H1 (cell line): ENCODE data around the gene CRYBB1. TPM values are rescaled to one million over a fixed set of nuclear protein-coding genes. Genes with fewer than 3 reads are reported as not detected.
A peak's percentile ranks its signal among the peaks of the same experiment; 100 is the strongest.

Experiments used
- CTCF ChIA-PET: fragments of 300-600 bp; sonication (Branson Sonifier 250); formaldehyde crosslinking; loops from one replicate; lab custom pipeline; 2021; ENCODE audit not compliant: partially characterized antibody; lab: Charles Lee
- POLR2A ChIA-PET: fragments of 300-600 bp; sonication (Branson Sonifier 250); formaldehyde crosslinking; loops from one replicate; lab custom pipeline; 2021; ENCODE audit warnings: inconsistent platforms; ENCODE audit not compliant: partially characterized antibody; lab: Charles Lee
- DNase-seq, 2 experiments: peaks; one replicate each; pipeline versions ENCODE4 v3.0.0 to v3.0.0-alpha.2; 2010 to 2022; ENCODE audit warnings: low spot score in 2 of 2, low read depth in 1 of 2, mixed read lengths in 1 of 2
- FAIRE-seq: peaks from 2 replicates; lab custom pipeline; 2011; peaks lifted over from hg19 to GRCh38; lab: Jason Lieb, UNC
- H2AFZ ChIP-seq: 2 replicates; pipeline ENCODE4 v1.8.1; 2012; ENCODE audit warnings: low read length, inconsistent platforms
- H2AK5ac ChIP-seq: 2 replicates; pipeline ENCODE4 v1.6.1; 2013; ENCODE audit warnings: low read depth, low read length
- H2BK120ac ChIP-seq: replicated peaks from 2 replicates; pipeline ENCODE3; 2013; ENCODE audit warnings: low read depth, low read length, inconsistent platforms
- H2BK12ac ChIP-seq: 2 replicates; pipeline ENCODE4 v1.6.1; 2013; ENCODE audit warnings: low read depth, low read length
- H2BK15ac ChIP-seq: 2 replicates; pipeline ENCODE4 v1.6.1; 2013; ENCODE audit warnings: low read length
- H2BK20ac ChIP-seq: 2 replicates; pipeline ENCODE4 v1.6.1; 2013; ENCODE audit warnings: low read length
- H2BK5ac ChIP-seq: 2 replicates; pipeline ENCODE4 v1.6.1; 2013; ENCODE audit warnings: low read depth, low read length
- H3K14ac ChIP-seq: 2 replicates; pipeline ENCODE4 v1.6.1; 2013; ENCODE audit warnings: inconsistent platforms; ENCODE audit not compliant: insufficient read length
- H3K18ac ChIP-seq: 2 replicates; pipeline ENCODE4 v1.6.1; 2013; ENCODE audit warnings: low read length; ENCODE audit errors: extremely low read depth
- H3K23ac ChIP-seq: 2 replicates; pipeline ENCODE4 v1.6.1; 2013; ENCODE audit warnings: inconsistent platforms; ENCODE audit not compliant: insufficient read length
- H3K23me2 ChIP-seq: 2 replicates; pipeline ENCODE4 v1.6.1; 2013; ENCODE audit warnings: low read depth, low read length
- H3K27ac ChIP-seq: 2 replicates; pipeline ENCODE4 v1.6.1; 2011; ENCODE audit warnings: low read depth, low read length, inconsistent platforms
- H3K27me3 ChIP-seq, 4 experiments: replicated peaks in 1 of 4; 1 replicate in 1 of 4; 2 replicates in 3 of 4; pipeline versions ENCODE4 v1.6.1 to v1.8.1; 2011 to 2013; ENCODE audit warnings: low read length in 3 of 4, mild to moderate bottlenecking in 3 of 4, inconsistent platforms in 2 of 4, mixed read lengths in 2 of 4, moderate library complexity in 1 of 4; ENCODE audit not compliant: control insufficient read depth in 3 of 4, insufficient read depth in 3 of 4; ENCODE audit errors: extremely low read depth in 1 of 4
- H3K36me3 ChIP-seq, 4 experiments: 2 replicates each; pipeline versions ENCODE4 v1.6.1 to v1.8.1; 2011 to 2013; ENCODE audit warnings: mild to moderate bottlenecking in 4 of 4, low read length in 3 of 4, moderate library complexity in 2 of 4, control low read depth in 1 of 4, inconsistent platforms in 1 of 4; ENCODE audit not compliant: insufficient read depth in 4 of 4, control insufficient read depth in 2 of 4
- H3K4ac ChIP-seq: replicated peaks from 2 replicates; pipeline ENCODE3; 2013; ENCODE audit warnings: low read length, low read depth, mixed read lengths, inconsistent platforms; ENCODE audit not compliant: insufficient read length
- H3K4me1 ChIP-seq, 4 experiments: replicated peaks in 1 of 4; 1 replicate in 1 of 4; 2 replicates in 3 of 4; pipeline versions ENCODE4 v1.6.1 to v1.8.1; 2011 to 2013; ENCODE audit warnings: low read length in 3 of 4, inconsistent platforms in 2 of 4, mixed read lengths in 1 of 4; ENCODE audit not compliant: insufficient read depth in 4 of 4, control insufficient read depth in 3 of 4
- H3K4me2 ChIP-seq, 2 experiments: 2 replicates each; pipeline versions ENCODE4 v1.6.1 to v1.8.1; 2011 to 2013; ENCODE audit warnings: low read depth in 2 of 2, low read length in 2 of 2, control low read depth in 1 of 2, inconsistent platforms in 1 of 2, mild to moderate bottlenecking in 1 of 2; ENCODE audit not compliant: insufficient read depth in 1 of 2
- H3K4me3 ChIP-seq, 4 experiments: fragments of 200-600, 300-600 bp in 1 of 4; sonication (generic), shearing (Covaris generic), sonication (Bioruptor Twin) in 1 of 4; 2 replicates each; pipeline versions ENCODE4 v1.5.1 to v1.8.1; 2011 to 2016; ENCODE audit warnings: low read length in 4 of 4, low read depth in 3 of 4, control low read depth in 2 of 4, inconsistent platforms in 2 of 4, mild to moderate bottlenecking in 2 of 4, mixed read lengths in 1 of 4, moderate library complexity in 1 of 4; ENCODE audit not compliant: insufficient read depth in 2 of 4; ENCODE audit errors: extremely low read depth in 1 of 4
- H3K56ac ChIP-seq: replicated peaks from 2 replicates; pipeline ENCODE3; 2013; ENCODE audit warnings: low read depth, mild to moderate bottlenecking, mixed read lengths, low read length, inconsistent platforms; ENCODE audit not compliant: insufficient read length
- H3K79me1 ChIP-seq: 2 replicates; pipeline ENCODE4 v1.6.1; 2013; ENCODE audit warnings: low read depth, low read length, control low read depth
- H3K79me2 ChIP-seq, 2 experiments: 2 replicates each; pipeline versions ENCODE4 v1.6.1 to v1.8.1; 2012 to 2013; ENCODE audit warnings: low read length in 2 of 2, mild to moderate bottlenecking in 2 of 2, inconsistent platforms in 1 of 2; ENCODE audit not compliant: insufficient read depth in 2 of 2, control insufficient read depth in 1 of 2
- H3K9ac ChIP-seq, 4 experiments: replicated peaks in 1 of 4; 1 replicate in 1 of 4; 2 replicates in 3 of 4; pipeline versions ENCODE4 v1.6.1 to v1.8.1; 2011 to 2013; ENCODE audit warnings: low read depth in 3 of 4, low read length in 3 of 4, control low read depth in 2 of 4, mild to moderate bottlenecking in 2 of 4, moderate library complexity in 2 of 4, inconsistent platforms in 1 of 4; ENCODE audit errors: extremely low read depth in 1 of 4
- H3K9me3 ChIP-seq, 2 experiments: 2 replicates each; pipeline versions ENCODE4 v1.6.1 to v1.8.1; 2012 to 2013; ENCODE audit warnings: mild to moderate bottlenecking in 2 of 2, moderate library complexity in 2 of 2, control low read depth in 1 of 2, inconsistent platforms in 1 of 2, low read depth in 1 of 2, low read length in 1 of 2, mixed read lengths in 1 of 2; ENCODE audit not compliant: insufficient read depth in 2 of 2
- H4K20me1 ChIP-seq, 2 experiments: replicated peaks in 1 of 2; 2 replicates each; pipeline versions ENCODE3 to v1.8.1; 2011 to 2013; ENCODE audit warnings: inconsistent platforms in 2 of 2, low read length in 2 of 2, mild to moderate bottlenecking in 1 of 2; ENCODE audit not compliant: insufficient read depth in 2 of 2, control insufficient read depth in 1 of 2
- H4K5ac ChIP-seq: 2 replicates; pipeline ENCODE4 v1.6.1; 2013; ENCODE audit warnings: low read length, low read depth, mixed read lengths, inconsistent platforms; ENCODE audit not compliant: insufficient read length
- H4K8ac ChIP-seq: 2 replicates; pipeline ENCODE4 v1.8.0; 2013; ENCODE audit warnings: mild to moderate bottlenecking, moderate library complexity, low read length, inconsistent platforms; ENCODE audit not compliant: insufficient read depth; ENCODE audit errors: extremely low read depth
- H4K91ac ChIP-seq: replicated peaks from 2 replicates; pipeline ENCODE3; 2013; ENCODE audit warnings: low read length, mixed read lengths, inconsistent platforms; ENCODE audit not compliant: insufficient read length
- BACH1 ChIP-seq: IDR thresholded peaks from 2 replicates; pipeline ENCODE4 v1.6.1; 2012; ENCODE audit warnings: low read length, improper control_type of control experiment
- CBX8 ChIP-seq: fragments of 300-800, 300-1000 bp; sonication (generic); IDR thresholded peaks from 2 replicates; pipeline ENCODE4 v1.7.1; 2016; ENCODE audit warnings: low read depth, low read length, borderline replicate concordance
- CHD2 ChIP-seq: IDR thresholded peaks from 2 replicates; pipeline ENCODE4 v1.6.1; 2012; ENCODE audit warnings: low read length, improper control_type of control experiment
- FOSL1 ChIP-seq: IDR thresholded peaks from 2 replicates; pipeline ENCODE4 v1.6.1; 2011; ENCODE audit warnings: mild to moderate bottlenecking, low read depth, low read length, moderate library complexity; ENCODE audit not compliant: insufficient read depth
- GABPA ChIP-seq: IDR thresholded peaks from 2 replicates; pipeline ENCODE4 v1.6.1; 2011; ENCODE audit warnings: mild to moderate bottlenecking, low read length, moderate library complexity, borderline replicate concordance; ENCODE audit not compliant: insufficient read depth
- JUND ChIP-seq: IDR thresholded peaks from 2 replicates; pipeline ENCODE4 v1.6.1; 2011; ENCODE audit warnings: mild to moderate bottlenecking, improper control_type of control experiment, low read length
- MAFK ChIP-seq: IDR thresholded peaks from 2 replicates; pipeline ENCODE4 v1.6.1; 2012; ENCODE audit warnings: low read depth, mild to moderate bottlenecking, improper control_type of control experiment, low read length
- RBBP5 ChIP-seq: IDR thresholded peaks from 2 replicates; pipeline ENCODE4 v1.7.1; 2012; ENCODE audit warnings: low read depth, mild to moderate bottlenecking, inconsistent platforms, low read length, moderate library complexity, borderline replicate concordance
- SP2 ChIP-seq: IDR thresholded peaks from 2 replicates; pipeline ENCODE4 v1.6.1; 2012; ENCODE audit warnings: mild to moderate bottlenecking, low read length, inconsistent platforms
- SRF ChIP-seq: IDR thresholded peaks from 2 replicates; pipeline ENCODE4 v1.6.1; 2011; ENCODE audit warnings: mild to moderate bottlenecking, low read depth, low read length, moderate library complexity
- TAF1 ChIP-seq: IDR thresholded peaks from 2 replicates; pipeline ENCODE4 v1.6.1; 2011; ENCODE audit warnings: mild to moderate bottlenecking, low read depth, low read length
- WGBS, 2 experiments: shearing (Covaris generic) in 1 of 2; methylation state at CpG; one replicate each; pipeline versions ENCODE4 v1.1.6 to v1.1.7; 2013 to 2015; ENCODE audit warnings: low lambda C conversion rate in 2 of 2, mixed read lengths in 2 of 2, inconsistent platforms in 1 of 2, low coverage in 1 of 2, missing lambda C conversion rate in 1 of 2; ENCODE audit not compliant: insufficient replicate concordance in 2 of 2, insufficient coverage in 1 of 2, insufficient read length in 1 of 2; ENCODE audit errors: extremely low coverage in 1 of 2, missing lambda C conversion rate in 1 of 2; 5-methylcytosine and 5-hydroxymethylcytosine counted together
- polyA plus RNA-seq, 7 experiments: library from polyadenylated mRNA; depleted of rRNA in 3 of 7; stranded (reverse) in 5 of 7; unstranded in 2 of 7; fragments of >200 nt in 5 of 7; fragments of 200-250 nt in 2 of 7; gene quantifications; 1 replicate in 5 of 7; 2 replicates in 1 of 7; 4 replicates in 1 of 7; pipeline versions ENCODE4 v1.2.1 to v1.2.3, GENCODE V29; 2011 to 2013; ENCODE audit warnings: missing spikeins in 2 of 7, mixed read lengths in 2 of 7
- total RNA-seq: library from RNA; stranded (reverse); fragmentation: NEBNext Ultra II Directional; extraction: Animal tissue kit (Norgen Biotek cat#: 25700); gene quantifications from 2 replicates; pipeline ENCODE4 v1.2.1, GENCODE V29; 2021

CRYBB1 gene
- total and polyA plus RNA-seq, 2 of the 8 experiments (the other 6 are each of a cell fraction or from before 2014, with no cell fraction given): 1.7 to 6.0 TPM

DNA sequence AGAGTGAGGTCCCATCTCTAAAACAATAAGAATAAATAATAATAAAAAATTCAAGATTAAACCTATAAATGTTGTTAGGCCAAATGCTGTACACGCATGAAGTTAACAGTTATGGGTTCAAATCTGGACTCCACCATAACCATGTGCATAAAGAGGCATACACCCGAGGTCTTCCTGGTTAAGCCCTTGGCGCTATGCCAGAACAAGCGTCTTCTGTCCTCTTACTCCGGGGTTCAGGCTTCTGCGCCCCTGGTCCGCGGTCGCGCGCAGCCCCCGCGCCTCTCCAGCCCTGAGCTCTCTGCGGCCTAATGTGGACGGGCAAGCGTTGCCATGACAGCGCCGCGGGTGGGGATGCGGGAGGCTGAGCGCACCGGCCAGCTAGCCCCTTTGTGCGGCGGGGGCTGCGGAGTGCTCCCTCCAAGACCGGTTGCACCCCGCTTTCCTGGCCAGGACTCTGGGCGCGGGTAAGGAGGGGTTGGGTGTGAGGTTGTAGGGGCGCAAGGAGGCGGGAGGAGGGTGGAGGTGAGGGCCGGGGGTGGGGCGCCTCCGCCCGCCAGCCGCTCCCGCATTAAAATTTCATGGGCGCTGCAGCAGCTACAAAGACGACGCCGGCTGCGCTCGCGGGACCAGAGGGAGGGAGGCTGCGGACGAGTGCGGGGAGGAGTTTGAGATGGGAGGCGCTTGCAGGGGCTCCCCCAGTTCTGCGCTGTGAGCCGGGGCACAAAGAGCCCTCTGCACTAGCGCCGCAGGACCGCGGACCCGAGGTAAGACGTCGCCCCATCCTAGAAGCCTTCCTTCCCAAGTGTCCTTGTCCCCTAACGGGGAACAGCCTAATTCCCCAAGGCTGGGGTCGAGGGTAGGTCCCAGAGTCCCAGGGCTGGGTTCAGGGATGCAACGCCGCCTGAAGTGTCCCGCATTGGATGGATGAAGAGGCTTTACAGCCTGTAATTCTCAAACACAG is 39.3 kb upstream of the CRYBB1 start, which contains the start of gene MIAT:
Gene MIAT (plus strand): TSS at position 698 of the 961 bp plus-strand sequence.
- no peaks in the 10 kb centered on the region for H4K20me1 ChIP-seq
- peaks cover 0 to 24% of the 10 kb centered on the region in 2 experiments; a peak in 2 of 4 replicates for H3K79me2 ChIP-seq
- H4K91ac ChIP-seq: peak within 1 kb of the TSS; percentile 20
- no peak within 1 kb of the TSS for H3K23ac ChIP-seq
- no peaks in the 10 kb centered on the region; a peak in 1 of 8 replicates for H3K36me3 ChIP-seq
- no peak within 1 kb of the TSS; the same call in 1 of the 2 replicates for H2BK15ac ChIP-seq
- no peak within 1 kb of the TSS for H3K4ac ChIP-seq
- no peak within 1 kb of the TSS for H3K56ac ChIP-seq
- H2BK12ac ChIP-seq: peak within 1 kb of the TSS; percentile 22
- 4% methylated on average over 44 of the region's 62 CpGs; no CpG with 5 or more reads in 1 of the 2 experiments for WGBS, 2 experiments
- no peak for FAIRE-seq
- peak within 1 kb of the TSS; percentile 75 for H4K8ac ChIP-seq
- peak in 1 of 2 experiments; percentile 87 for DNase-seq
- CTCF ChIA-PET: interaction anchor here (0.8 to 1.3 kb wide), 5 partner anchors 9 to 154 kb away, joined by 3 to 5 read pairs (median 4); no protein-coding TSS in a partner anchor
- 0 out of 2 replicates have a peak, but pooled peaks cover 3% of the 10 kb centered on the region for H3K79me1 ChIP-seq
- H2AFZ ChIP-seq: no peak within 1 kb of the TSS
- no peak within 1 kb of the TSS for H2AK5ac ChIP-seq
- peak within 1 kb of the TSS; percentile 49; the same call in 1 of the 2 replicates for H2BK5ac ChIP-seq
- peak within 1 kb of the TSS; percentile 44 to 77 (median 71) for H3K9ac ChIP-seq
- H3K14ac ChIP-seq: no peak within 1 kb of the TSS
- H3K18ac ChIP-seq: peak within 1 kb of the TSS; percentile 89
- H4K5ac ChIP-seq: peak within 1 kb of the TSS; percentile 8
- H3K4me2 ChIP-seq: peak within 1 kb of the TSS; percentile 71 to 82
- H3K23me2 ChIP-seq: peaks cover 15% of the 10 kb centered on the region
- 0 out of 2 replicates have a peak within 1 kb of the TSS, but pooled peaks have one; percentile 2 for H3K27ac ChIP-seq
- H2BK120ac ChIP-seq: no peak within 1 kb of the TSS
- POLR2A ChIA-PET: interaction anchor here (0.7 to 7.9 kb wide), 9 partner anchors 8 to 1816 kb away, joined by 3 to 43 read pairs (median 4); no protein-coding TSS in a partner anchor
- no peaks in the 10 kb centered on the region; a peak in 1 of 7 replicates for H3K27me3 ChIP-seq
- peak within 1 kb of the TSS; percentile 74; the same call in 1 of the 2 replicates for H2BK20ac ChIP-seq
- H3K4me3 ChIP-seq: peak within 1 kb of the TSS; percentile 71 to 96 (median 82)
- peaks cover 10 to 21% (median 13%) of the 10 kb centered on the region in 4 experiments for H3K4me1 ChIP-seq
- H3K9me3 ChIP-seq: no peaks in the 10 kb centered on the region
- TF ChIP-seq CBX8 (no peak), GABPA (no peak), BACH1 (no peak), SP2 (no peak), TAF1 (peak; percentile 75), SRF (no peak), RBBP5 (peak; percentile 42; the same call in 1 of the 2 replicates), FOSL1 (no peak), MAFK (no peak), CHD2 (no peak), JUND (no peak)
